Trophoblast cell (in vitro differentiated cells and primary cell): ENCODE data around the gene THOC7. TPM values are rescaled to one million over a fixed set of nuclear protein-coding genes. Genes with fewer than 3 reads are reported as not detected.

Experiments
- DNase-seq, 2 donors: peaks; one replicate each; pipeline ENCODE4 v3.0.0-alpha.2; 2016
- H2AFZ ChIP-seq: 2 replicates; pipeline ENCODE4 v1.6.1; 2013; ENCODE audit warnings: low read length, moderate library complexity, mild to moderate bottlenecking; ENCODE audit not compliant: insufficient read depth, poor library complexity
- H2AK5ac ChIP-seq: 2 replicates; pipeline ENCODE4 v1.6.1; 2013; ENCODE audit warnings: mild to moderate bottlenecking, low read length
- H2BK120ac ChIP-seq: 2 replicates; pipeline ENCODE4 v1.6.1; 2013; ENCODE audit warnings: low read length, mild to moderate bottlenecking, moderate library complexity; ENCODE audit not compliant: insufficient read depth, poor library complexity
- H2BK12ac ChIP-seq: 2 replicates; pipeline ENCODE4 v1.6.1; 2013; ENCODE audit warnings: mild to moderate bottlenecking, low read length, moderate library complexity
- H2BK5ac ChIP-seq: 2 replicates; pipeline ENCODE4 v1.6.1; 2013; ENCODE audit warnings: low read length, low read depth, moderate library complexity, mild to moderate bottlenecking; ENCODE audit not compliant: poor library complexity
- H3K14ac ChIP-seq: 2 replicates; pipeline ENCODE4 v1.6.1; 2013; ENCODE audit warnings: mild to moderate bottlenecking, low read length
- H3K18ac ChIP-seq: 2 replicates; pipeline ENCODE4 v1.6.1; 2013; ENCODE audit warnings: mild to moderate bottlenecking, low read length
- H3K23ac ChIP-seq: 2 replicates; pipeline ENCODE4 v1.6.1; 2013; ENCODE audit warnings: low read length
- H3K27ac ChIP-seq: 2 replicates; pipeline ENCODE4 v1.5.1; 2013; ENCODE audit warnings: low read depth, mild to moderate bottlenecking, inconsistent platforms, low read length, moderate library complexity
- H3K27me3 ChIP-seq: 2 replicates; pipeline ENCODE4 v1.6.1; 2013; ENCODE audit warnings: inconsistent platforms, mild to moderate bottlenecking, low read length, moderate library complexity; ENCODE audit not compliant: insufficient read depth
- H3K36me3 ChIP-seq, 2 experiments: 1 replicate in 1 of 2; 2 replicates in 1 of 2; pipeline ENCODE4 v1.6.1; 2013; ENCODE audit warnings: low read length in 2 of 2, mild to moderate bottlenecking in 2 of 2, moderate library complexity in 1 of 2; ENCODE audit not compliant: insufficient read depth in 2 of 2, control insufficient read depth in 1 of 2
- H3K4ac ChIP-seq: 2 replicates; pipeline ENCODE4 v1.6.1; 2013; ENCODE audit warnings: low read depth, mild to moderate bottlenecking, low read length, moderate library complexity
- H3K4me1 ChIP-seq, 2 experiments: 1 replicate in 1 of 2; 2 replicates in 1 of 2; pipeline ENCODE4 v1.6.1; 2013; ENCODE audit warnings: low read length in 2 of 2, mild to moderate bottlenecking in 2 of 2, moderate library complexity in 1 of 2; ENCODE audit not compliant: insufficient read depth in 2 of 2, control insufficient read depth in 1 of 2
- H3K4me2 ChIP-seq: 2 replicates; pipeline ENCODE4 v1.6.1; 2013; ENCODE audit warnings: inconsistent platforms, mild to moderate bottlenecking, low read length, moderate library complexity
- H3K4me3 ChIP-seq: 2 replicates; pipeline ENCODE4 v1.5.1; 2013; ENCODE audit warnings: mild to moderate bottlenecking, low read depth, low read length, inconsistent platforms
- H3K79me1 ChIP-seq: one replicate; pipeline ENCODE4 v1.6.1; 2013; ENCODE audit warnings: low read length
- H3K79me2 ChIP-seq: 2 replicates; pipeline ENCODE4 v1.6.1; 2013; ENCODE audit warnings: low read length, mild to moderate bottlenecking; ENCODE audit not compliant: control insufficient read depth, insufficient read depth, poor library complexity
- H3K9ac ChIP-seq: 2 replicates; pipeline ENCODE4 v1.6.1; 2013; ENCODE audit warnings: mild to moderate bottlenecking, low read length
- H3K9me3 ChIP-seq: 2 replicates; pipeline ENCODE4 v1.6.1; 2013; ENCODE audit warnings: low read depth, mild to moderate bottlenecking, control low read depth, inconsistent platforms, low read length; ENCODE audit not compliant: insufficient read depth
- H4K12ac ChIP-seq: 2 replicates; pipeline ENCODE4 v1.6.1; 2013; ENCODE audit warnings: low read depth, mild to moderate bottlenecking, low read length, moderate library complexity
- H4K8ac ChIP-seq: 2 replicates; pipeline ENCODE4 v1.6.1; 2013; ENCODE audit warnings: low read depth, mild to moderate bottlenecking, low read length, moderate library complexity
- H4K91ac ChIP-seq: one replicate; pipeline ENCODE4 v1.6.1; 2013; ENCODE audit warnings: low read depth, mild to moderate bottlenecking, low read length, moderate library complexity
- WGBS: extraction: QIAGEN DNeasy Blood & Tissue Kit; methylation state at CpG from one replicate; pipeline ENCODE4 v1.1.7; 2013; ENCODE audit warnings: missing lambda C conversion rate; ENCODE audit not compliant: insufficient read length, insufficient coverage; ENCODE audit errors: extremely low coverage; 5-methylcytosine and 5-hydroxymethylcytosine counted together
- polyA plus RNA-seq: library from polyadenylated mRNA; stranded (reverse); fragments of 200-250 nt; gene quantifications from 2 replicates; pipeline ENCODE4 v1.2.3, GENCODE V29; 2013

Gene THOC7
- polyA plus RNA-seq: 75.7 and 78.6 TPM in 2 replicates

DNA sequence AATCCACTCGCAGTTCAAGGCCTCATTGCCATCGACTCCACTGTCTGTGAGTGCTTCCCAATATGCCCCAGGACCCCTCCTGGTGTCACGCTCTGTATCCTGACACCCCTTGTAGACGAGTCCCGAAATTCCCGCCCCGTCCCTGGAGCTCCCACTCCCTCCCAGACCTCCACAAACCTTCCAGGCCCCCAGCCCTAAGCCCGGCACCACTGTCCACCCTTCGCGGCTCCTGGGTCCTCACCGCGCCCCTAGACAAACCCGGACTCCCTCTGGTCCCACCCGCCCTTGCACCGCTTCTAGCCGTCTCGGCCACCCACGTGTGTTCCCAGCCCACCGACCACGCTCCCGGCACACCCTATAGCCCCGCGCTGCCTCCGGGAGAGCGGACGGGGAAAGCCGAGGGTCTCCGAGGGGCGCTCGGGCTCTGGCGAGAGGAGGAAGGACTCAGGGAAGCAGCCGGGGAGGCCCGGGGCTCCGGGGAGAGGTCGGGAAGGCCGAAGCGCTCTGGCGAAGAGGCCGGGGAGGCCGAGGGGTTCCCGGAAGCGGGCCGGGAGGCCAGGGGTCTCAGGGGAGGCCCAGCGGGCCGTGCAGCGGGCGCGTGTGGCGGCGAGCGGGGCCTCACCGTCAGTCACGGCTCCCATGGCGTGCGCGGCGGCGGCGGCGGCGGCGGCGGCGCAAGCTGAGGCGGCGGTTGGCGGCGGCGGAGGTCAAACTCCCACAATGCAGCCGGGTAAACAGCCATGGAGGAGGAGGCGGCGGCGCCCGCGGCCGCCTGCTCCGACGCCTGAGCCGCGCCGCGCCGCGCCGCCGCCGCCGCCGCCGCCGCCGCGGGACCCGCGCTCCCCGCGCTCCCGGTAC, at the start of gene THOC7, which contains the start of gene ATXN7:
THOC7 (minus strand) TSS at position 656 of the 858 bp plus-strand sequence; CDS start at position 641, 15 bp downstream.
ATXN7 (plus strand) TSS at position 718 of the 858 bp plus-strand sequence. CDS start 48,732 bp downstream, outside the sequence.
- Histone ChIP-seq H3K4me1 (peaks cover 5 to 7% of the 10 kb centered on the region in 2 experiments), H3K23ac (no peak within 1 kb of the TSS), H4K12ac (peak within 1 kb of the TSS; percentile 89), H3K36me3 (peaks cover 1 to 2% of the 10 kb centered on the region in 2 experiments), H4K8ac (peak within 1 kb of the TSS; percentile 100), H2BK120ac (peak within 1 kb of the TSS; percentile 96), H3K9ac (peak within 1 kb of the TSS; percentile 91), H3K14ac (peak within 1 kb of the TSS; percentile 100), H3K79me2 (peaks cover 18% of the 10 kb centered on the region), H3K27me3 (no peaks in the 10 kb centered on the region), H3K4me2 (peak within 1 kb of the TSS; percentile 84), H3K4me3 (peak within 1 kb of the TSS; percentile 94), H3K79me1 (peaks cover 13% of the 10 kb centered on the region), H3K9me3 (no peaks in the 10 kb centered on the region), H2AK5ac (peak within 1 kb of the TSS; percentile 98), H2AFZ (peak within 1 kb of the TSS; percentile 82), H3K27ac (peak within 1 kb of the TSS; percentile 74), H3K18ac (peak within 1 kb of the TSS; percentile 100), H2BK5ac (peak within 1 kb of the TSS; percentile 89), H2BK12ac (peak within 1 kb of the TSS; percentile 30), H3K4ac (peak within 1 kb of the TSS; percentile 100), H4K91ac (peak within 1 kb of the TSS; percentile 99)
- DNase-seq: peak; percentile 52 to 68
- no CpG with 5 or more reads among the region's 98 CpGs for WGBS

GRCh38 chr3:63912768-63913588, 49.4 kb upstream of the THOC7 start:
- Histone ChIP-seq H3K27ac (peak overlapping the region; percentile 96), H2AFZ (peak overlapping the region; percentile 99), H3K79me2 (peaks cover 12% of the 10 kb centered on the region), H3K4ac (peak overlapping the region; percentile 89), H4K8ac (peak overlapping the region; percentile 96), H2BK12ac (no peak overlapping the region), H4K12ac (peak overlapping the region; percentile 96), H3K18ac (peak overlapping the region; percentile 100), H3K4me1 (peaks cover 2 to 4% of the 10 kb centered on the region in 2 experiments), H3K27me3 (no peaks in the 10 kb centered on the region), H3K4me2 (peak overlapping the region; percentile 66), H4K91ac (peak overlapping the region; percentile 97), H3K79me1 (peaks cover 12% of the 10 kb centered on the region), H3K36me3 (peaks cover 10 to 18% of the 10 kb centered on the region in 2 experiments), H2BK120ac (peak overlapping the region; percentile 95), H3K23ac (no peak overlapping the region), H3K14ac (peak overlapping the region; percentile 100), H3K9me3 (no peaks in the 10 kb centered on the region), H2AK5ac (peak overlapping the region; percentile 95), H2BK5ac (peak overlapping the region; percentile 98), H3K4me3 (peak overlapping the region; percentile 93), H3K9ac (peak overlapping the region; percentile 93)
- no CpG with 5 or more reads among the region's 46 CpGs for WGBS
- peak; percentile 65 to 76 for DNase-seq

DNA sequence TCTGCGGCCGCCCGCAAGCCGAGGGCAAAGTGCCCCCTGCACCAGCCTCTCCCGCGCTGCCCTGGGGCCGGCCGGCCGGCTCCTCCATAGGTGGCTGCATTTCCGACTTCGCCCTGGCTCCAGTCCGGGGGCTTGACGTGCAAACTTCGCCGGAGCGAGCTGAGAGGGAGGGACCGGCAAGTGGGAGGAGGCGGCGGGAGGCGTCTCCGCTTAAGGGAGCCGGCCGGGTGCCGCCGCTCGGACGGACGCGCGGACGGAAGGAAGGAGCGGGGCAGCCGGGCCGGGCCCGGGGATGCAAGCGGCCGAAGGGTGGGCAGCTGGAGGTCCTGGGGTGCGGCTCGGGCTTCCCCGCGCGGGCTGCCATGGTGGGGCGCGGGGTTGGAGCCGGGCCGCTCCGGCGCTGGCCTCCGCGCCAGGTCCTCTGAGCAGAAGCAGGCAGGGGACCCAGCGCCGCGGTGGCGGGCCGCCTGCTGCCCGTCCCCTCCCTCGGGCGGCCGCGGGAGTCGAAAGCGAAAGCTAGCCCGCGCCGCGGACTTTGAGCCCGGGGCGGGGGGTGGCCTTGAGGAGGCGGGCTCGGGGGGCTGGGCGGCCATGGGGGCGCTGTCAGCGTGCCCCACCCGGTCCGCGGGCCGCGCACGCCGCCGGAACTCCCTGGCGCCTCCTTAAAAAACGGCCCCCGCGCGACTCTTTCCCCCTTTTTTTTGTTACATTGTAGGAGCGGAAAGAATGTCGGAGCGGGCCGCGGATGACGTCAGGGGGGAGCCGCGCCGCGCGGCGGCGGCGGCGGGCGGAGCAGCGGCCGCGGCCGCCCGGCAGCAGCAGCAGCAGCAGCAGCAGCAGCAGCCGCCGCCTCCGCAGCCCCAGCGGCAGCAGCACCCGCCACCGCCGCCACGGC, 48.5 kb upstream of the THOC7 start, which contains the start of gene SCAANT1:
SCAANT1 (minus strand) TSS at position 511 of the 895 bp plus-strand sequence.
- Histone ChIP-seq H3K4me2 (peak within 1 kb of the TSS; percentile 66), H3K14ac (peak within 1 kb of the TSS; percentile 100), H2BK12ac (no peak within 1 kb of the TSS), H3K9ac (peak within 1 kb of the TSS; percentile 93), H4K12ac (peak within 1 kb of the TSS; percentile 96), H3K27me3 (no peaks in the 10 kb centered on the region), H2BK5ac (peak within 1 kb of the TSS; percentile 98), H2AFZ (peak within 1 kb of the TSS; percentile 99), H3K27ac (peak within 1 kb of the TSS; percentile 96), H3K23ac (no peak within 1 kb of the TSS), H3K4ac (peak within 1 kb of the TSS; percentile 89), H4K8ac (peak within 1 kb of the TSS; percentile 96), H3K36me3 (peaks cover 10 to 13% of the 10 kb centered on the region in 2 experiments), H3K4me1 (peaks cover 2 to 4% of the 10 kb centered on the region in 2 experiments), H3K18ac (peak within 1 kb of the TSS; percentile 100), H2AK5ac (peak within 1 kb of the TSS; percentile 95), H3K9me3 (no peaks in the 10 kb centered on the region), H2BK120ac (peak within 1 kb of the TSS; percentile 95), H3K79me2 (peaks cover 12% of the 10 kb centered on the region), H3K79me1 (peaks cover 12% of the 10 kb centered on the region), H3K4me3 (peak within 1 kb of the TSS; percentile 93), H4K91ac (peak within 1 kb of the TSS; percentile 97)
- WGBS: no CpG with 5 or more reads among the region's 115 CpGs
- peak; percentile 83 to 90 for DNase-seq
